ENCODE data around the gene QRICH1. TPM values are rescaled to one million over a fixed set of nuclear protein-coding genes. Genes with fewer than 3 reads are reported as not detected.
A peak's percentile ranks its signal among the peaks of the same experiment; 100 is the strongest.

The QRICH1 gene
- polyA plus RNA-seq, 4 donors, result 77.5 to 97.9 (median 82.8) TPM

DNA sequence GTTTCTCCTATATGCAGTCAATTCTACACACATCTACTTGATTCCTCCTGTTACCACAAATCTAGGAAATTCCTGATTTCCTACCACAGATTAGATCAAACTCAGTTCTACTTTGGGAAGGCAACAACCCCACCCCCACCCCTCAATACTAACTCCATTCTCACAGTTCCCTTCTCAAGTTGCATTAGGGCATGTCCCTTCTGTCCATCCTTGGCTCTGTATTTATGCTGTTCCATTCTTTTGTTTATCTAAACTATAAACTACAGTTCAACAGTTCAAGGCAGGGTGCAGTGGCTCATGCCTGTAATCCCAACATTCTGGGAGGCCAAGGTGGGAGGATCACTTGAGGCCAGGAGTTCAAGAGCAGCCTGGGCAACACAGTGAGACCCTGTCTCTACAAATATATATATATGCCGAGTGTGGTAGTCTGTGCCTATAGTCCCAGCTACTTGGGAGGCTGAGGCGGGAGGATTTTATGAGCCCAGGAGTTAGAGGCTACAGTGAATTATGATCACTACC is 39.5 kb downstream of the QRICH1 start:
- no peak for DNase-seq (ENCODE audit: low read depth in 4 of 4, low spot score in 2 of 4)

DNA sequence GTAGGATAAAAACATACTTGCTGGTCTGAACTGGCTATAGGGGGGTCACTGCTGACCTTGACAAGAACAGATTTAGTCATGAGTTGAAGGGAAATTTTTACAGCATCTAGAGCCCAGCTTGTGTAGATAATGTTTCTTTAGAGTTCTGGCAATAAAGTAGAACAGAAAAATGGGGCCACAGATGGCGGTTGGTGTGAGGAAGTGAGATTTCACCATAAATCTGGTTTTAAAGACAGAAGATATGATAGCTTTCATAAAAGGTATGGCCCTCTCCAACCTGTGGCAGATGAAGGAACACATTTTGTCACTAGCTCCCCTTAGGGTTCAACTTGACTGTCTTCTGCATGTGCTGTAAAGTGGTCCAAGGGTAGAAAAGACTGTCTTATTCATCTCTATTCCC is 40.3 kb downstream of the QRICH1 start:
- no peak for DNase-seq (ENCODE audit: low read depth in 4 of 4, low spot score in 2 of 4)

DNA sequence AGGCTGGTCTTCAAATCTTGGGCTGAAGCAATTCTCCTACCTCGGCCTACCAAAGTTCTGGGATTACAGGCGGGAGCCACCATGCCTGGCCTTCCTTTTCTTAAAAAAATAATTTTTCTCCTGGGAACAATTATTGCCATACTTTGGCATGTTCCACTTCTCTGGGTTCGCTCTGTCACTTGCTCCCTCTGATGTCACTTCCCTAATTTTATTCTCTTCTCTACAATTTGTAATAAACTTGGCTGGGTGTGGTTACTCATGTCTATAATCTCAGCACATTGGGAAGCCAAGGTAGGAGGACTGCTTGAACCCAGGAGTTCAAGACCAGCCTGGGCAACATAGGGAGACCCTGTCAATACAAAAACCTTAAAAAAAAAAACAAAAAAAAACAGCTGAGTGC is 58.6 kb downstream of the QRICH1 start:
- DNase-seq (ENCODE audit: low read depth in 4 of 4, low spot score in 2 of 4), result no peak

DNA sequence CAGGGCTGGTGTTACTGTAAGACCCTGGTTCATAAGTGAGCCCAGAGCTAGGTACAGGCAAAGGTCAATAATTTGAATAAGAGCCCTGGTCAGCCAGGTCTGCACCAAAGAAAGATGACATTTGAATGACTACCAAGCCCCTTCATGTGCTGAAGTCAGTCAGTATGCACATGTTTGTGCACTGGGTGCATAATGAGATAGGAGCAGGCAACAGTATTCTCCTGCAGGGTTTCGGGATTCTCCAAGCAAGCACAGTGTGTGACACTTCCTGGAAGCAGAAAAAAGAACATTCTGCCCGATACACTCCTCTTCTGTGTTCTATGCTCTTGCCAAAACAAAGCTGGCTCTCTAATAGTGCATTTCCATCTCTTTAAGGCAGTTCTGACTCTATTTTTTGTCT is 59.2 kb downstream of the QRICH1 start:
- DNase-seq (ENCODE audit: low read depth in 4 of 4, low spot score in 2 of 4), result no peak

DNA sequence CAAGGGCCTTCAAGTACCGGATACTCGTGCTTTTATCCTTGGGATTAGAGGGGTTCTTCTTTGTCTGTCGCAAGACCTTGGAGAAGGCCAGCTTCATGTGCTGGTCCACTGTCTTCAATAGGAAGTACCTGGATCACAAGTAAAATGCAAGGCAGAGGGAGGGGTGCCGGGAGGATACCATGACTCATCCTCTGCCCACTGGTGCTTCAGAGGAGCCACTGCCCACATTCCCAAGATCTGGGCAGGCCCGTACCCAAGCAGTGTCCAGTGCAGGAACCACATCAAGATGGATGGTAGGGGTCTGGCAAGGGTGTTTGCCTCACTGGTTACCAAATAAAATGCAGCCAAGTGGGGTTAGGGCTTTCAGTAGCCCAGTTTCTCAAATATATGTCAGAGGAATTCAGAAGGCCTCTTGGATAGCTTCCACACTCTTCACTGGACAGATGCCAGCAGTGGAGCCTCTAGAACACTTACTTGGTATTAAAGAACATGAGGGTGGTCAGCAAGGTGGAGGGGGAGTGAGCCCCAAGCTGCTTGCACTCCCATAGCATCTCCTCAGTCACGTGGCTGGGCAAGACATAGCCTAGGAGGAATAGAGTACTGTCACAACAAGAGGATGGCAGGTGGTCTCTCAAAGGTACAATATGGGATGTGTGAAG is 61.1 kb downstream of the QRICH1 start:
- DNase-seq (ENCODE audit: low read depth in 4 of 4, low spot score in 2 of 4), result no peak

DNA sequence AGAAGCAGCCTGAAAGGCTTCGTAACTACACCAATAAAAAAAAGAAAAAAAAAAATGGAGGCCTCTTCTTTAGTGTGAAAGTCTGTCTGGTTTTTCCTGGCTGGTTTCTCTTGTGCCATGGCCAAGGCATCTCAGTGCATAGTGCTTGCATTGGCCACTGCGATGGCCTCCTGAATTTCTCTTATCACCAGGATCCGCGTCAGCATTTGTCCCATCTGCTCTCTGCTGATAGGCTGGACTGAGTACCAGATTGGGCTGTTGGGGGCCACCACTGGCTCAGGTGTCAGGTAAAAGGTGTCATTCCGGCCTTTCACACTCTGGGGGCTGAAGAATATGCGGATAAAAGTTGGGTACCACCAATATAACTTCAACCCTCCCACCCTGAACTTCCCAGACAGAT is 63.5 kb downstream of the QRICH1 start:
- no peak for DNase-seq (ENCODE audit: low read depth in 4 of 4, low spot score in 2 of 4)

- DNase-seq (ENCODE audit: low read depth in 4 of 4, low spot score in 2 of 4), result no peak
Measured at GRCh38 chr3:49029563-49029884, 64.3 kb downstream of the QRICH1 start.

DNA sequence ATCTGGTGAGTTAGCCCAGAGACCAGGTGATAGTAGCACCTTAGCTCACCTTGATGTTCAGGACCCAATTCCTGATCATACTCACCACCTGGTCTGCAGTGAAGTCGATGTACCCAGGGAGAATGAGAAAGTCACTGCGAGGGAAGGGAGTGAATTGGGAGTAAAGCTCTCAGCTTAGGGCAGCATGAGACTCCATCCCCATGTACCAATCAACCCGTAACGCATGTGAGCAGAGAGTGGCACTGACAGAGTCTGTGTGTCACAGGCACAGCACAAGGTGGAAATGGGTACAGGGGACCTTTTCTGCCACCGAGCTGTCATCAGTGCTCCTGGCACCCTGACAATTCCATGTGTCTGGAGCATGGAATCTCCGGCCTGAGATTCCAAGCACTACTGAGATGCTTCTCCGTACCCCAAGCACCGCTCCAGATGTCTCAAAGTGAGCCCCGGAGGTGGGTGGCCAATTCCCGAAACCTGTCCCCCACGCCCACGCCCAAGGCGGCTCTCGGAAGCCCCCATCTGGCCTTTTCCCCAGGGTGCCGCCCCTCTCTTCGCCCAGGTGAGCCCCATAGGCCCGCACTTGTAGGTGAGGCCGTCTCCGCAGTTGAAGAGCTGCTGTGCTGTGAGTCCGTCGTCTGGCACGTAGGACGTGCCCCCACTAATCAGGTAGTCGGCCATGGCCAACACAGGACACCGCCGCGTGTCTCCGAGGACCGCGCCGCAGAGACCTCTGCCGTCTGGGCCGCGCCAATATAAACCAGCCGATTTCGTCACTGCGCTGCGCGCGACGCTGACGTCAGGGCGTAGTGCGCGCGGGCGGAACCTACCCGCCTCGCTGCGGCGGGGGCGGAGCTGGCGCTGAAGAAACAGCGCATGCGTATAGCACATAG is 65.0 kb downstream of the QRICH1 start, which contains the start of gene IMPDH2:
TSS of gene IMPDH2 (minus strand) at position 726 of the 890 bp plus-strand sequence. CDS start at position 678, 48 bp downstream.
- peak in 3 of 4 donors; percentile 86 to 93 (median 90) for DNase-seq (ENCODE audit: low read depth in 4 of 4, low spot score in 2 of 4)

DNA sequence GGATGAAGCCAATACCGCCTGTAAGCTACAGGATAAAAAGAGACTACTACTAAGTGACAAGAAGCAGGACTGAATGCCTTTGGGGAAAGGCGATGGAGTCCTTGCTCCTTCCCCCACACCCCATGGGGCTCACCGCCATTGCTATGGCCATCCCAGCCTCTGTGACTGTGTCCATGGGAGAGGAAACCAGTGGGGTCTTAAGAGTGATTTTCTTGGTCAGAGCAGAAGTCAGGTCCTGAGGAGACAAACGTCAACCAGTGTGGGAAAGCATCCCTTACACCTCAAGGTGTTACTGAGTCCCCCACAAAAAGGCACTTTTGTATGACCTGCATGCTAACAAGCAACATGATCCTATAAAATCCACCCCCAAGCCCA is 65.6 kb downstream of the QRICH1 start:
- DNase-seq (ENCODE audit: low read depth in 4 of 4, low spot score in 2 of 4), result no peak

DNA sequence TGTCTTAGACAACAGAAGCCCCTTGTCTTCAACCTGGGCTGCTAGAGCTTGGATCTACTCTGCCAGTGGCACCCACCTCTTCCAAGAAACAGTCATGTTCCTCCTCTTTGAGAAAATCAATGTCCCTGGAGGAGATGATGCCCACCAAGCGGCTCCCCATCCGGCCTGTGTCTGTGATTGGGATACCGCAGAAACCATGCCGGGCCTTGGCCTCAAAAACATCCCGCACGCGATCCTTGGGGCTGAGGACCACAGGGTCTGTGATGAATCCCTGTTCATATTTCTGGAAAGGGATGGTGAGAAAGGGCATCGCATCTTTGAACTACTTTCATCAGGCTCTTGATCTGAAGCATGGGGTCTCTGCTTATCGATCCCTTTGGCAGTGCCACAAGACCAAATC is 66.2 kb downstream of the QRICH1 start:
- no peak for DNase-seq (ENCODE audit: low read depth in 4 of 4, low spot score in 2 of 4)

DNA sequence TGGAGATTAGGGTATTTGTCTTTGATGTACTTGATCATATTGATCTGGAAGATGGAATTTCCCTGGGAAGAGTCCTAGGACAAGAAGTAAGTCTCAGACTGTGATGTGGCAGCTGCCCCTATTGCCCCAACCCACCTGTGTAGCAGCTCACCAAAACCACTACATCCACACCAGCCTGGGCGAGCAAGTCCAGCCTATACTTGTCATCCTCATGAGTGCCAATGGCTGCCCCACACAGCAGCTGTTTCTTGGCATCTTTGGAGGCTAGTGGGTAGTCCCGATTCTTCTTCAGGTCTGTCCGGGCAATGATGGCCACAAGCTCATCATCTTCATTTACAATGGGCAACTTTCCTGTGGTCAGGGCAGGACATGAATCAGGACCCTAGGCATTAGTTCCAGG is 67.3 kb downstream of the QRICH1 start:
- no peak for DNase-seq (ENCODE audit: low read depth in 4 of 4, low spot score in 2 of 4)

DNA sequence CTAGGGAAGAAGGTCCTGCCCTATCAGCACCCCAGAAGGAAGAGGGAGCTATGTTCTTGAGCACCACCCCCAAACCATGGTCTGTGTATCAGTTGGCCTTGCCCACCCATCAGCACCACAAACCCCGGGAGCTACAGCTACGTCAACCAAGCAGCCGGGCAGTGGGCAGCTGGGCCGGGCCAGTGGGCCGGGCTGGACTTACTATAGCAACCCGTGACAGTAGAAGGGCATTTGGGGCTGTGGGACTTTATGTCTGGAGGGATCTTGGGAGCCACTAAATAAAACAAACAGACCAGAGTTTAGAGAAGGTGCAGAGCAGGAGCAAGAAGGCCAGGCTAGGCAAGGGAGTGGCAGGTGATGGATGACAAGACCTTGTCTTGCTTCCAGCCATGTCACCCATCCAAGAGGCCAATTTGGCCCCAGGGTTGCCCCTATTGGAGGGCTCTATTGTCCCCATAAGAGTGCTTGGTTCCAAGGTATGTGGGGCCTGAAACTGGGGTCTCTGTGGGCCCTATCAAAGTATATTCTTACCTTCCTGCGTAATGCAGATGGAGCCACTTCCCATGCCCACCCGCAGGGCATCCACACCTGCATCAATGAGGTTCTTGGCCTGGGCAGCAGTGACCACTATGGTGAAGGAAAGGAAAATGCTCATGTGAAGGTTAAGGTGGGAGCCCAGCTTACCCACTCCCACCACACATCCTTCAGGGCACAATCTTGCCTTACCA is 67.9 kb downstream of the QRICH1 start:
- no peak for DNase-seq (ENCODE audit: low read depth in 4 of 4, low spot score in 2 of 4)

GRCh38 chr3:49025005-49025792 is 68.7 kb downstream of the QRICH1 start:
- no peak for DNase-seq (ENCODE audit: low read depth in 4 of 4, low spot score in 2 of 4)

DNA sequence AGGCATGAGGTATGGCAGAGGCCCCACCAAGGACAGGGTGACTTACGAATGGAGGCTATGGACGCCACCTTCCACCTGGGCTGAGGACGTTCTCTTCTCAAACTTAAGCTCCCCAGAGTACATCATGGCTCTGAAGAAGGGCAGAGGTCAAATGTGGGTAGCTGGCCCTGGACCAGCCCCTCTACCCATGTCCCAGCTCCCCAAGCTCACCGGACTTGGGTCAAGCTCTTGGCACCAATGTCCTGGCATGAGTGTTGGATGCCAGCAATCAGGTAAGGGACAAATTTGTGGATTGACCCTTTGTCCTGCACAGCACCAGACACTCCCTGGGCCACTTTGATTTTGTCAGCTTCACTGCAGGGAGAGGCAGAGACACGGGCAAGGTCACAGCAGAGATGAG is 69.4 kb downstream of the QRICH1 start:
- DNase-seq (ENCODE audit: low read depth in 4 of 4, low spot score in 2 of 4), result no peak

DNA sequence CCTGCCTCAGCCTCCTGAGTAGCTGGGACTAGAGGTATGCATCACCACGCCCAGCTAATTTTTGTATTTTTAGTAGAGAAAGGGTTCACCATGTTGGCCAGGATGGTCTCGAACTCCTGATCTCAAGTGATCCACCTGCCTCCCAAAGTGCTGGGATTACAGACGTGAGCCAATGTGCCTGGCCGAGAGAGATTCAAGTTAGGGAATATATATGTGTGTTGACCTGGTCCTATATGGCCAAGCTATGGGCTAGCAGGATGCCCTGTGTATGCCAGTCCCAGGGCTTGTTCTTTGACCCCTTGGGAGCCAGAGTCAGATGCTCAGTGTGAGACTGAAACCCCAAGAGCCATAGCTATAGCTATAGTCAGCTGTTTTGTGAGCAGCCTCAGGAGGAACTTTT is 70.1 kb downstream of the QRICH1 start:
- no peak for DNase-seq (ENCODE audit: low read depth in 4 of 4, low spot score in 2 of 4)

DNA sequence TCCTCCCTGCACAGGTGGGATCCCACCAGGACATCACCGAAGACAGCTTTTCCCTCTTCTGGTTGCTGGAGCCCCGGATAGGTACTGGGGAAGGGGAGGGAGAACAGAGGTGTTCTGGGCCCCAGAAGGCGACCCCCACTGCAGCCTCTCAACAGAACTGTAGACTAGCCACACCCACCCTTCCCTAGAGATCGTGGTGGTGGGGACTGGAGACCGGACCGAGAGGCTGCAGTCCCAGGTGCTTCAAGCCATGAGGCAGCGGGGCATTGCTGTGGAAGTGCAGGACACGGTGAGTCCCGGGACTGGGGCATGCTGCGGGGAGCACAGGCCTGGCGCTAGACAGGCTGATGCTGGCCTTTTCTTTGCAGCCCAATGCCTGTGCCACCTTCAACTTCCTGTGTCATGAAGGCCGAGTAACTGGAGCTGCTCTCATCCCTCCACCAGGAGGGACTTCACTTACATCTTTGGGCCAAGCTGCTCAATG is 71.1 kb downstream of the QRICH1 start:
- no peak for DNase-seq (ENCODE audit: low read depth in 4 of 4, low spot score in 2 of 4)

GRCh38 chr3:49021813-49022687 is 71.8 kb downstream of the QRICH1 start, which contains the start of gene NDUFAF3:
TSS of gene NDUFAF3 (plus strand) at chr3:49022121. CDS start at chr3:49022145, 24 bp downstream.
- peak; percentile 81 to 86 (median 85) for DNase-seq (ENCODE audit: low read depth in 4 of 4, low spot score in 2 of 4)

DNA sequence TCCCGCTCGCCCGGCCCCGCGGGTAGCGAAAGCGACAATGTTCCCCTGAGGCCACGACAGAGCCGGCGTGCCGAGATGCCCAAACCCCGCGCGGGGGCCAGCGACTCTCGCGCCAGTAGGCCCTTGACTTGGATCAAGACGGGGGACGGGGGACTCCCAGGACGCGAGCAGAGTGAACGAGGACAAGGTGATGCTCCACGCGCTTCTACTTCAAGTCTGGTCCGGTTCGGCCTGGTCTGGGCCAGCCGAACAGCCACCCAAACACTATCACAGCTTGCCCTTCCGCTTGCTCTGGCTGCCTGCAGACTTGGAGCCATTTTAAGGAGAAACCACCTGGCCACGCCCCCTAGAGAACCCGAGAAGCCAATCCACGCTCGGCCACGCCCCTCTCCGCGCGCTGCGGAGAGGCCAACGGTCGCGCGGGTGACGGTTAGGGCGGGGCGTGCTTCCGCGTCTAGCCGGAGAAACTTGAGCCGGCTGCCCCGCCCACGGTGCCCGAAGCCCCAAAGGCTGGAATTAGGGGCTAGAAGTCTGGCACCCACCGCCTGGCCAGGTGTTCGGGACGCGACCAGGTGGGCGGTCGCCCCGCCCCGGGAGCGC is 72.6 kb downstream of the QRICH1 start:
- peak; percentile 91 to 97 (median 96) for DNase-seq (ENCODE audit: low read depth in 4 of 4, low spot score in 2 of 4)
